K562 treated with DMSO at 1 percent for 12 hours (cell line): Measurements from ENCODE around the gene TRIM65. TPM values are rescaled to one million over a fixed set of nuclear protein-coding genes. Genes with fewer than 3 reads are reported as not detected.

Experiments
- total RNA-seq: library from RNA; unstranded; fragments of 300-600 nt; gene quantifications from 2 replicates; pipeline ENCODE4 v1.2.3, GENCODE V29; 2022; ENCODE audit not compliant: insufficient read depth

The TRIM65 gene
- total RNA-seq: 17.7 and 29.8 TPM in 2 replicates

GRCh38 chr17:75896415-75897159 is at the start of gene TRIM65:
Gene TRIM65, minus strand, starts transcription at chr17:75896951. Its CDS starts 14 bp downstream, at chr17:75896937.

GRCh38 chr17:75940727-75941441 is 44.1 kb upstream of the TRIM65 start, which contains the start of gene FBF1:
Gene FBF1, minus strand, starts transcription at chr17:75941042. Its CDS starts 2,893 bp downstream, at chr17:75938149.

GRCh38 chr17:75904749-75905521 is 8.2 kb upstream of the TRIM65 start, which contains the start of gene MRPL38:
Gene MRPL38, minus strand, starts transcription at chr17:75904884. Its CDS starts 9 bp downstream, at chr17:75904875.

GRCh38 chr17:75878174-75878998 is 18.4 kb downstream of the TRIM65 start, which contains the start of gene TRIM47:
Gene TRIM47, minus strand, starts transcription at chr17:75878581. Its CDS starts 33 bp downstream, at chr17:75878548.

GRCh38 chr17:75855310-75856061 is 41.3 kb downstream of the TRIM65 start, which contains the start of gene WBP2:
Gene WBP2, minus strand, starts transcription at chr17:75855335. Its CDS starts 38 bp downstream, at chr17:75855297.

GRCh38 chr17:75843577-75844529 is 52.9 kb downstream of the TRIM65 start, which contains the start of gene UNC13D:
Gene UNC13D, minus strand, starts transcription at chr17:75844404. Its CDS starts 67 bp downstream, at chr17:75844337.

Other genes starting within 250 kb of the TRIM65 start
- gene RECQL5, start 229.8 kb downstream of the TRIM65 start, total RNA-seq: 17.5 and 25.8 TPM in 2 replicates
- gene SAP30BP, start 229.6 kb downstream of the TRIM65 start, total RNA-seq: 55.4 and 61.6 TPM in 2 replicates
- 0.84 and 9.1 TPM in 2 replicates for gene ITGB4, start 175.5 kb downstream of the TRIM65 start, total RNA-seq
- 52.5 and 77.1 TPM in 2 replicates for gene GALK1, start 131.8 kb downstream of the TRIM65 start, total RNA-seq
- gene UNK, start 112.1 kb downstream of the TRIM65 start, total RNA-seq: 18.5 and 42.1 TPM in 2 replicates
- gene UNC13D, start 52.5 kb downstream of the TRIM65 start, total RNA-seq: 63.4 and 90.9 TPM in 2 replicates
- gene WBP2, start 41.6 kb downstream of the TRIM65 start, total RNA-seq: 134 and 171 TPM in 2 replicates
- gene TRIM47, start 18.4 kb downstream of the TRIM65 start, total RNA-seq: 3.2 and 3.4 TPM in 2 replicates
- 90.0 and 95.5 TPM in 2 replicates for gene MRPL38, start 7.9 kb upstream of the TRIM65 start, total RNA-seq
- 3.3 and 6.5 TPM in 2 replicates for gene FBF1, start 44.1 kb upstream of the TRIM65 start, total RNA-seq
- gene ACOX1, start 82.2 kb upstream of the TRIM65 start, total RNA-seq: 5.8 and 17.7 TPM in 2 replicates
- 22.4 and 25.5 TPM in 2 replicates for gene TEN1, start 82.3 kb upstream of the TRIM65 start, total RNA-seq
- gene CDK3, start 103.9 kb upstream of the TRIM65 start, total RNA-seq: 5.8 and 8.0 TPM in 2 replicates
- gene EVPL, start 130.4 kb upstream of the TRIM65 start, total RNA-seq: 0.09 TPM in 1 of 2 replicates, not detected in the other
- 72.8 and 93.8 TPM in 2 replicates for gene SRP68, start 175.6 kb upstream of the TRIM65 start, total RNA-seq
- not detected in 2 replicates for gene GALR2, start 177.8 kb upstream of the TRIM65 start, total RNA-seq
- 2.2 and 10.7 TPM in 2 replicates for gene ZACN, start 182.2 kb upstream of the TRIM65 start, total RNA-seq
- gene EXOC7, start 206.8 kb upstream of the TRIM65 start, total RNA-seq: 17.1 and 42.5 TPM in 2 replicates
- 0.31 TPM in 1 of 2 replicates, not detected in the other for gene FOXJ1, start 244.3 kb upstream of the TRIM65 start, total RNA-seq